ENCODE measurements around the gene TSC22D2. TPM values are rescaled to one million over a fixed set of nuclear protein-coding genes. Genes with fewer than 3 reads are reported as not detected.

The TSC22D2 gene
- total RNA-seq, 1 donor from 2014 or later, result 64.4 TPM

- H3K4me3 Mint-ChIP-seq, result peak overlapping the region; percentile 98
- no peaks in the 10 kb centered on the region for H3K9me3 Mint-ChIP-seq
- peaks cover 40% of the 10 kb centered on the region for H3K36me3 Mint-ChIP-seq
- peak overlapping the region; percentile 93 for H3K27ac Mint-ChIP-seq
- peaks cover 42% of the 10 kb centered on the region for H3K4me1 Mint-ChIP-seq (ENCODE audit: unreplicated experiment)
- TF ChIP-seq, protein P1, sequence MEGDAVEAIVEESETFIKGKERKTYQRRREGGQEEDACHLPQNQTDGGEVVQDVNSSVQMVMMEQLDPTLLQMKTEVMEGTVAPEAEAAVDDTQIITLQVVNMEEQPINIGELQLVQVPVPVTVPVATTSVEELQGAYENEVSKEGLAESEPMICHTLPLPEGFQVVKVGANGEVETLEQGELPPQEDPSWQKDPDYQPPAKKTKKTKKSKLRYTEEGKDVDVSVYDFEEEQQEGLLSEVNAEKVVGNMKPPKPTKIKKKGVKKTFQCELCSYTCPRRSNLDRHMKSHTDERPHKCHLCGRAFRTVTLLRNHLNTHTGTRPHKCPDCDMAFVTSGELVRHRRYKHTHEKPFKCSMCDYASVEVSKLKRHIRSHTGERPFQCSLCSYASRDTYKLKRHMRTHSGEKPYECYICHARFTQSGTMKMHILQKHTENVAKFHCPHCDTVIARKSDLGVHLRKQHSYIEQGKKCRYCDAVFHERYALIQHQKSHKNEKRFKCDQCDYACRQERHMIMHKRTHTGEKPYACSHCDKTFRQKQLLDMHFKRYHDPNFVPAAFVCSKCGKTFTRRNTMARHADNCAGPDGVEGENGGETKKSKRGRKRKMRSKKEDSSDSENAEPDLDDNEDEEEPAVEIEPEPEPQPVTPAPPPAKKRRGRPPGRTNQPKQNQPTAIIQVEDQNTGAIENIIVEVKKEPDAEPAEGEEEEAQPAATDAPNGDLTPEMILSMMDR (conservative IDR thresholded peaks at IDR 0.05), result no peak
- no peaks in the 10 kb centered on the region for H3K27me3 Mint-ChIP-seq
- no peak for DNase-seq (ENCODE audit: extremely low spot score, unreplicated experiment)
These were observed 3.0 kb downstream of the TSC22D2 start for GRCh38 chr3:150411106-150411460.

DNA sequence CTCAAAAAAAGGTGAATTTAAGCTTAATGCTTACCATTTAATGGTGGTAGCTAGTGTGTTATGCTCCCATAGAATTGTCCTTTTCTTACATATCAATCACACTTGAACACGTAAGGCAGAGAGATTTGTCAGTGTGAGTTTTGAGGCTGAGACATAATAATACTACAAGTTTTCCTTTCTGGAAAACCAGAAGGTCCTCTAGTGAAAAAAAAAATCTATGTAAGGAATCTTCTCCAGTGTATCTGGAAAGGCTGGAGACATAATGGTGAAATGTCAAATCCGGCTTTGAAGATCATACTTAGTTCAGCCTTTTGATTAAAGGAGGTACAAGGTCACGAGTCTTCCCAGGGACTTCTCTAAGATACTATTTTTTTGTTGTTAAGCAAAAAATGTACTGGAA lies 3.4 kb downstream of the TSC22D2 start:
- no peak for DNase-seq (ENCODE audit: extremely low spot score, unreplicated experiment)
- H3K36me3 Mint-ChIP-seq, result peaks cover 40% of the 10 kb centered on the region
- H3K27ac Mint-ChIP-seq, result peak overlapping the region; percentile 93
- H3K4me1 Mint-ChIP-seq (ENCODE audit: unreplicated experiment), result peaks cover 41% of the 10 kb centered on the region
- H3K27me3 Mint-ChIP-seq, result no peaks in the 10 kb centered on the region
- TF ChIP-seq, protein P1 (conservative IDR thresholded peaks at IDR 0.05), result no peak
- peak overlapping the region; percentile 98 for H3K4me3 Mint-ChIP-seq
- H3K9me3 Mint-ChIP-seq, result no peaks in the 10 kb centered on the region

DNA sequence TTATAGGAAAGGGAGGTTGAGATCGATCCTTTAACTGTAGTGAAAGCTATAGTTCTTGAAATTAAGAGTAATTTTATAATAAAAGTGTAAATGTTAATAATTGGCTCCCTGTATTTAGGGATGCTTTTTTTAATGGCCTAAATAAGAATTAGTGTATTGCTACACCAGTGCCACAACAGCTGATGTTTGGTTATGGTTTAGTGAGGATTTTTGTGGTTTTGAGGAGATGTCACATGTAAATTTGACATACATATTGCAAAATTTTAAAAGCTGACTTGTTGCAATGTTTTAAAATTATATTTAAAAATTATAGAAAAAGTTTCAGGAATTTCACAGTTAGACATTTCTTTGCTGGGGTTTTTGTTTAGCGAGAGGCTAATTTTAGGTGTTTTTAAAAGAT lies 3.9 kb downstream of the TSC22D2 start:
- Mint-ChIP-seq H3K27me3 (no peaks in the 10 kb centered on the region), H3K4me1 (ENCODE audit: unreplicated experiment) (peaks cover 39% of the 10 kb centered on the region), H3K4me3 (peak overlapping the region; percentile 98), H3K27ac (peak overlapping the region; percentile 93), H3K36me3 (peaks cover 40% of the 10 kb centered on the region), H3K9me3 (no peaks in the 10 kb centered on the region)
- TF ChIP-seq, protein P1 (conservative IDR thresholded peaks at IDR 0.05), result no peak
- DNase-seq (ENCODE audit: extremely low spot score, unreplicated experiment), result no peak

DNA sequence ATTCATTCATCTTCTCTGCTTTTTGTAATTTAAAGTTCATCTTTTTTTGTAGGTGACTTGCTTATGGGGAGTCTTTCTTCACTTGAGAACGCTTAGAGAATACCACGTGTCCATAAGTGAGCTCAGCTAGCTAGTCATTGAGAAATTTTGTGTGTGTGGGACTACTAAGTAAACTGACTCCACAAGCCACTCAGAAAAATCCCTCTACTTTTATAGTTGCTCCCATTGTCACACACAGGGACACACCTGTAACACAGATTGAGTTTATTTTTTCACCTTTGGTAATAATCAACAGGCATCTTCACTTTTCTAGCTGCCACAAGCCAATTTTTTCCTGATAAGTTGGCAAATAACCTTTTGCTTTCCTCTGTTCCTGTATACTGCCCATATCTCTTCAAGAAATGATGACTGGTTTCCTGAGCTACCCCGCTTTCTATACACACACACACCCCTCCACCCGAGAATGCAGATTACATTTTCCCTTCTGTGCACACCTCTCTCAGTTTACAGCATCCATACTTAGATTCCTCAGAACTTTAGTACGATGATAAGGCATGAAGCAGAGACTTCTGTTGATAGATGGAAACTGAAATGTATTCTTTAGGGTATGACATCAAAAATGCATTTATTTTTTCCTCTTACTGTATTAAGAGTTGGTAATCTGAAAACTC lies 4.6 kb downstream of the TSC22D2 start:
- Mint-ChIP-seq H3K36me3 (peaks cover 47% of the 10 kb centered on the region), H3K4me1 (ENCODE audit: unreplicated experiment) (peaks cover 40% of the 10 kb centered on the region), H3K4me3 (peak overlapping the region; percentile 98), H3K9me3 (no peaks in the 10 kb centered on the region), H3K27me3 (no peaks in the 10 kb centered on the region), H3K27ac (peak overlapping the region; percentile 83)
- DNase-seq (ENCODE audit: extremely low spot score, unreplicated experiment), result no peak
- TF ChIP-seq, protein P1 (conservative IDR thresholded peaks at IDR 0.05), result no peak

DNA sequence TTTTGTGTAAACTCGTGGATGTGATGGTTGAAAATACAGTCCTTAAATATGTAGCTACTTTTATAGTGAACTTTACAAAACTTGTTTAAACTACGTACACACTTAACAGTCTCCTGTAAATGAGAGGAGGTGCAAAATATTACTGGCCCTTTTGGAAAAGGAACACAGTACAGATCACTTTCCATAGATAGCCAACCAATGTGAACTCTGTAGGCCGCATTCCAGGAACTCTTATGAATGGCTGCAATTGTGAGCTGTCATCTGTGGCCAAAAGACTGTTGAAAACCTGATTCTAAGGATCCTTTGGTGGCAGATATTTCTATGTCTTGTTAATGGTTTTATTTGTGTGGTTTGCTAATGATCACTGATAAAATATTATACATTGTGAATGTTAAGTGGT lies 6.2 kb downstream of the TSC22D2 start:
- peak overlapping the region; percentile 85 for H3K27ac Mint-ChIP-seq
- TF ChIP-seq, protein P1 (conservative IDR thresholded peaks at IDR 0.05), result no peak
- H3K9me3 Mint-ChIP-seq, result no peaks in the 10 kb centered on the region
- DNase-seq (ENCODE audit: extremely low spot score, unreplicated experiment), result no peak
- no peaks in the 10 kb centered on the region for H3K27me3 Mint-ChIP-seq
- H3K36me3 Mint-ChIP-seq, result peaks cover 57% of the 10 kb centered on the region
- H3K4me3 Mint-ChIP-seq, result peak overlapping the region; percentile 98
- peaks cover 52% of the 10 kb centered on the region for H3K4me1 Mint-ChIP-seq (ENCODE audit: unreplicated experiment)

Data from type B pancreatic cell (in vitro differentiated cells).